ENCODE results near the gene SIRT1.

GRCh38 chr10:67933199-67933598 lies 48.7 kb downstream of the SIRT1 start:
- no peak for TF ChIP-seq CTCF (conservative IDR thresholded peaks at IDR 0.05 in 1 of 2, IDR thresholded peaks at IDR 0.05 in 1 of 2; ENCODE audit: low read depth in 1 of 2, low read length in 2 of 2)
- TF ChIP-seq EZH2 (IDR thresholded peaks at IDR 0.05; ENCODE audit: low read length, missing control alignments) = no peak

All from fibroblast of lung (primary cell).